OCI-LY1 (cell line): Measurements from ENCODE around the gene COL23A1.
A peak's percentile ranks its signal among the peaks of the same experiment; 100 is the strongest.
"Not testable (repeated sequence)": the region's sequence is repeated elsewhere in the genome, so short reads cannot be mapped to it uniquely, and the experiment has no call there.

Experiments
- H2AFZ ChIP-seq: fragments of 200-600 bp; sonication (generic), shearing (Covaris generic); 2 replicates; pipeline ENCODE4 v1.6.0; 2014; ENCODE audit warnings: antibody characterized with exemption, mild to moderate bottlenecking, low read length
- H3F3A ChIP-seq: fragments of 200-600 bp; sonication (generic), shearing (Covaris generic); 2 replicates; pipeline ENCODE4 v1.6.0; 2014; ENCODE audit warnings: mild to moderate bottlenecking, antibody characterized with exemption, low read length, moderate library complexity; ENCODE audit not compliant: insufficient read depth
- H3K27ac ChIP-seq: fragments of 200-600 bp; sonication (generic); 2 replicates; pipeline ENCODE4 v1.5.1; 2014; ENCODE audit warnings: low read length, mixed run types, mild to moderate bottlenecking, low read depth; ENCODE audit not compliant: poor library complexity, severe bottlenecking
- H3K27me3 ChIP-seq: fragments of 200-600 bp; sonication (generic); 2 replicates; pipeline ENCODE4 v1.6.0; 2014; ENCODE audit warnings: antibody characterized with exemption, mild to moderate bottlenecking, low read length, moderate library complexity; ENCODE audit not compliant: insufficient read depth
- H3K36me3 ChIP-seq: fragments of 200-600 bp; sonication (generic); 2 replicates; pipeline ENCODE4 v1.6.1; 2014; ENCODE audit warnings: mild to moderate bottlenecking, antibody characterized with exemption, low read length, moderate library complexity, mixed read lengths; ENCODE audit not compliant: insufficient read depth
- H3K4me1 ChIP-seq: fragments of 200-600 bp; sonication (generic); 2 replicates; pipeline ENCODE4 v1.5.1; 2014; ENCODE audit warnings: mild to moderate bottlenecking, low read length, moderate library complexity; ENCODE audit not compliant: insufficient read depth, severe bottlenecking
- H3K4me2 ChIP-seq: fragments of 200-600 bp; sonication (generic), shearing (Covaris generic); 2 replicates; pipeline ENCODE4 v1.6.1; 2014; ENCODE audit warnings: low read length
- H3K4me3 ChIP-seq: fragments of 200-600 bp; sonication (generic); 2 replicates; pipeline ENCODE4 v1.5.1; 2014; ENCODE audit warnings: low read length, low read depth, mild to moderate bottlenecking, mixed read lengths; ENCODE audit not compliant: poor library complexity, severe bottlenecking
- H3K79me2 ChIP-seq: fragments of 200-600 bp; shearing (Covaris generic); 2 replicates; pipeline ENCODE4 v1.6.1; 2016; ENCODE audit warnings: mixed run types, low read length, mixed read lengths; ENCODE audit not compliant: insufficient read depth
- H3K9ac ChIP-seq: fragments of 200-600 bp; sonication (generic), shearing (Covaris generic); 2 replicates; pipeline ENCODE4 v1.6.1; 2014; ENCODE audit warnings: mild to moderate bottlenecking, low read length, mixed read lengths
- H3K9me2 ChIP-seq: fragments of 200-600 bp; sonication (generic), shearing (Covaris generic); 2 replicates; pipeline ENCODE4 v1.6.1; 2014; ENCODE audit warnings: low read depth, mild to moderate bottlenecking, low read length, mixed read lengths
- H3K9me3 ChIP-seq: fragments of 200-600 bp; shearing (Covaris generic); 2 replicates; pipeline ENCODE4 v1.6.1; 2014; ENCODE audit warnings: low read length, mixed read lengths
- H4K20me1 ChIP-seq: fragments of 200-600 bp; sonication (generic), shearing (Covaris generic); 2 replicates; pipeline ENCODE4 v1.6.0; 2016; ENCODE audit warnings: mild to moderate bottlenecking, low read length; ENCODE audit not compliant: insufficient read depth
- CTCF ChIP-seq: fragments of 200-600 bp; sonication (generic), shearing (Covaris generic); IDR thresholded peaks from 2 replicates; pipeline ENCODE4 v1.5.1; 2017; ENCODE audit warnings: mild to moderate bottlenecking, antibody characterized with exemption, low read length, moderate library complexity, mixed read lengths
- EZH2 ChIP-seq: fragments of 200-600 bp; sonication (generic), shearing (Covaris generic); IDR thresholded peaks from 2 replicates; pipeline ENCODE4 v1.8.0; 2017; ENCODE audit warnings: borderline replicate concordance, mixed run types, mild to moderate bottlenecking, antibody characterized with exemption, low read length, moderate library complexity, mixed read lengths

The COL23A1 gene

DNA sequence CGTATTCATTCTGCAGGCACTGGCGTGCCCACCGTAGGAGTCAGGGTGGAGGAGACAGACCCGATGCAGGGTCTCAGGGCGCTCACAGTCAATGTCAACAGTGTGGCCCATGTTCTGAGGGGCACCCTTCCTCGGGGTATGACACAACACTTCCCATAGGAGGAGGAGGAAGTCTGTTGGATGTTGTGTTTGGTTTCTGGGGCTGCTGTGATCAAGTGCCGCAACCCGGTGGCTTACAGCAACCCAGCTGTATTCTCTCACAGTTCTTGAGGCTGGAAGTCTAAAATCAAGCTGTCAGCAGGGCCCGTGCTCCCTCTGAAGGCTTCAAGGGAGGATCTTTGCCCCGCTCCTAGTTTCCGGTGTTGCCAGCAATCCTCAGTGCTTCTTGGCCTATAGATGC is 391.5 kb downstream of the COL23A1 start:
- no peak overlapping the region for H3K4me2 ChIP-seq
- H4K20me1 ChIP-seq = no peaks in the 10 kb centered on the region
- no peaks in the 10 kb centered on the region for H3K9me3 ChIP-seq
- H3K27me3 ChIP-seq = no peaks in the 10 kb centered on the region
- H3K9ac ChIP-seq = no peak overlapping the region
- H3K27ac ChIP-seq = no peak overlapping the region
- no peak overlapping the region for H2AFZ ChIP-seq
- no peaks in the 10 kb centered on the region for H3F3A ChIP-seq
- TF ChIP-seq EZH2 (no peak), CTCF (no peak)
- H3K4me1 ChIP-seq = no peaks in the 10 kb centered on the region
- H3K4me3 ChIP-seq = no peak overlapping the region
- H3K79me2 ChIP-seq = no peaks in the 10 kb centered on the region
- no peaks in the 10 kb centered on the region for H3K9me2 ChIP-seq
- no peaks in the 10 kb centered on the region for H3K36me3 ChIP-seq

- not testable (repeated sequence) for H3K9me3 ChIP-seq, H3K27ac ChIP-seq, H2AFZ ChIP-seq, H3K9ac ChIP-seq, H3K27me3 ChIP-seq, H3K4me1 ChIP-seq, H3F3A ChIP-seq, H4K20me1 ChIP-seq, H3K4me2 ChIP-seq, H3K4me3 ChIP-seq, H3K9me2 ChIP-seq, H3K36me3 ChIP-seq, H3K79me2 ChIP-seq
Observed at GRCh38 chr5:178198151-178198550, 392.0 kb downstream of the COL23A1 start.

GRCh38 chr5:178196986-178197385 is 393.2 kb downstream of the COL23A1 start:
- TF ChIP-seq CTCF = peak; percentile 51; the same call in 1 of the 2 replicates
- TF ChIP-seq EZH2 = no peak
- Histone ChIP-seq H3K9me2 (no peaks in the 10 kb centered on the region), H3K9ac (no peak overlapping the region), H3K9me3 (no peaks in the 10 kb centered on the region), H3F3A (no peaks in the 10 kb centered on the region), H3K4me3 (no peak overlapping the region), H3K4me2 (no peak overlapping the region), H3K4me1 (no peaks in the 10 kb centered on the region), H3K79me2 (no peaks in the 10 kb centered on the region), H2AFZ (no peak overlapping the region), H4K20me1 (no peaks in the 10 kb centered on the region), H3K27ac (no peak overlapping the region), H3K27me3 (no peaks in the 10 kb centered on the region; the same call in 1 of the 2 replicates), H3K36me3 (no peaks in the 10 kb centered on the region)

GRCh38 chr5:178196281-178196812 is 393.8 kb downstream of the COL23A1 start:
- Histone ChIP-seq H4K20me1 (no peaks in the 10 kb centered on the region), H3K4me2 (no peak overlapping the region), H3F3A (no peaks in the 10 kb centered on the region), H3K4me3 (no peak overlapping the region), H3K27me3 (no peaks in the 10 kb centered on the region; the same call in 1 of the 2 replicates), H3K79me2 (no peaks in the 10 kb centered on the region), H2AFZ (no peak overlapping the region), H3K36me3 (no peaks in the 10 kb centered on the region), H3K9ac (no peak overlapping the region), H3K27ac (no peak overlapping the region), H3K9me2 (no peaks in the 10 kb centered on the region), H3K4me1 (no peaks in the 10 kb centered on the region), H3K9me3 (no peaks in the 10 kb centered on the region)
- TF ChIP-seq EZH2 (no peak), CTCF (no peak)
